C4-2B (cell line): ENCODE measurements around the gene CCDC91.

Experiments
- H3K27ac ChIP-seq: fragments of 450-650 bp; 2 replicates; pipeline ENCODE4 v1.5.1; 2017
- ZFX ChIP-seq: fragments of 450-650 bp; IDR thresholded peaks from 2 replicates; pipeline ENCODE4 v1.6.1; 2017
- TF ChIP-seq, protein P1 (sequence below): fragments of 450-650 bp; conservative IDR thresholded peaks from 2 replicates; pipeline ENCODE4 v1.5.1; 2017; ENCODE audit warnings: mild to moderate bottlenecking

Gene CCDC91

DNA sequence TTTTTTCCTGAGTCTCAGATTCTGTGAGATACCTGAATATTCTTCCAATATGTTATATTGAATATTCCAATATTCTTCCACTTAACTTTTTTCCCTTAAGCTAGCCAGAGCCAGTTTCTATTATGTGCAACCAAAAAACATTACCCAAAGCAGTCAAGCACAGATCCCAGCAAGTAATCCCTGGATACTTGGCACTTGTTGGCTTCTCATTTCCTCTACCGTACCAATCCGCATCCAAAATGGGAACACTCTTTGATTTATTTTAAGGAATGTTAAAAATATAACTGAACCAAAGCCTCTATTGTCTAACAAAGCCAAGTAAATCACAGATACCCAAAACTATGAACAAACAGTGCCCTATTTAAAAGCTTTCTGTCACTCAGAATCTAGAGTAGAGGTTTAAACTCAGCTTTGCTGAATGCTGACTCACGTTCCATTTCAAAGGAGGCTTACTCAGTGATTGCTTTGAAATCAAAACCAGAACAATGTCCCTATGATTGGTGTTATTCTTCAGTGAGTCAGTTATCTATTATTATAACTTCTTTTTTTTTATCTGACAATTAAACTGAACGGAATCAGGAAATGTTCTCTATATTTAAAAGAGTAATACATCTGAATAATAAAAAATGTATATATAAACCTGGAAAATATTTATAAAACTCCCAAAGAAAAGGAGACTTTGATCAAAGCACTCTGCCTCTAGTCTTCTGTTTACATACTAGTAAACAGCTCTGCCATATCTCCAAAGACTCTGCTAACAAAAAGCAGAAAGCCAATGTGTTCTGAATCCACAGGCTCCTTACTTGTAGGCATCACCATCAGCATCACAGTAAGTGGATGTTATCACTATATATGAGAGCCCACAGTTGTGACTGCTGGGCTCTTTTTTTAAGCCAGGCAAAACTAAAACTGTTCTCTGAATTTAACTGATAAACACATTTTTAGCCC, 360.8 kb downstream of the CCDC91 start:
- TF ChIP-seq ZFX, result no peak
- TF ChIP-seq, protein P1, sequence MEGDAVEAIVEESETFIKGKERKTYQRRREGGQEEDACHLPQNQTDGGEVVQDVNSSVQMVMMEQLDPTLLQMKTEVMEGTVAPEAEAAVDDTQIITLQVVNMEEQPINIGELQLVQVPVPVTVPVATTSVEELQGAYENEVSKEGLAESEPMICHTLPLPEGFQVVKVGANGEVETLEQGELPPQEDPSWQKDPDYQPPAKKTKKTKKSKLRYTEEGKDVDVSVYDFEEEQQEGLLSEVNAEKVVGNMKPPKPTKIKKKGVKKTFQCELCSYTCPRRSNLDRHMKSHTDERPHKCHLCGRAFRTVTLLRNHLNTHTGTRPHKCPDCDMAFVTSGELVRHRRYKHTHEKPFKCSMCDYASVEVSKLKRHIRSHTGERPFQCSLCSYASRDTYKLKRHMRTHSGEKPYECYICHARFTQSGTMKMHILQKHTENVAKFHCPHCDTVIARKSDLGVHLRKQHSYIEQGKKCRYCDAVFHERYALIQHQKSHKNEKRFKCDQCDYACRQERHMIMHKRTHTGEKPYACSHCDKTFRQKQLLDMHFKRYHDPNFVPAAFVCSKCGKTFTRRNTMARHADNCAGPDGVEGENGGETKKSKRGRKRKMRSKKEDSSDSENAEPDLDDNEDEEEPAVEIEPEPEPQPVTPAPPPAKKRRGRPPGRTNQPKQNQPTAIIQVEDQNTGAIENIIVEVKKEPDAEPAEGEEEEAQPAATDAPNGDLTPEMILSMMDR, result no peak
- H3K27ac ChIP-seq, result no peak overlapping the region

DNA sequence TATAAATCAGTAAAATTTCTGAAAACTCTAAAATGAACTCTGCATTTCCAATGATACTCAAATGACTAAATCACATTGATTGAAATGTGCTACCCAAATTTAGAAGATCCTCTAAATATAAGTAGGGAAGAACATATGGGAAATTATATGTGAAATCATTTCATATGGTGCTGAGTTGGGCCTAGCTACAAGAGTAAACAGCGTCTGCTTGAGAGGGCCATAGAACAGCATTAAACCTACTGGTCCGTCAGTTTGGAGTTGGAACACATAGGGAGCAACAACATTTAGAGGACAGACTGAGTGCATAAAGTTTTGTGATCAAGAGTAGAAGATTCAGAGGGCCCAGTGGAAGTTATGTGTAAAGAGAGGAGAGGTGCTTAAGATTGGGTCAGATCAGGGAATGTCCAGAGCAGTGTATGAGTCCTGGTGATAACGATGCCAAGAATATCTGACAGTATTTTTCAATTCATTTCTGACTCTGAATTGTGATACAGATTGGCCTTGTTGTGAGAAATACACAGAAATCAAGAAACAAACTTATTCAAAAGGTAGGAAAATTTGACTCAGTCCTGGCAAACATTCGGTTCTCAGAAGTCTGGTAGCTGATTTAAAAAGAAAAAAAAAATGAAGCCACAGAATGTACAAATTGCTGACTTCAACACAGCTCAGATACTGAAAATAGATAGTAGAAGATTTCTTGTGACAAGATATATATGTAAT, 362.2 kb downstream of the CCDC91 start:
- TF ChIP-seq, protein P1, result no peak
- no peak for TF ChIP-seq ZFX

DNA sequence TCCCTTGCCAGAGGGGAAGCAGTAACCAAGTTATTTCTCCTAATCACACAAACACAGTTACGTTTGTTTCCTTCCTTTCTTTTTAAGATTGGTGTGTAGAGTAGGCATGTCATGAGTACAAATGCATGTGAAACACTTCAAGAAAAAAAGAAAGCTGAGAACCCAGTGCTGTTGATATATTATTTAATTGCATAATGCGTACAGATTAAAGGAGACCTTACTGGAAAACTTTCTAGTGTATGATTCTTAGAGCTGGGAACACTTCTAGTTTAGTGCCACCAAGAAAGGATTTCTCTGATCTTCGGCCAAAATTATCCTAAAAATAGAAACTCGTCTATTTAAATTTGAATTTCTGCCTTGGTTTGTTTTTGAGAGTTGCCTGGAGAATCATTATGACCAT, 365.5 kb downstream of the CCDC91 start:
- no peak overlapping the region for H3K27ac ChIP-seq
- TF ChIP-seq ZFX, result no peak
- TF ChIP-seq, protein P1, result no peak

More for the DNA sequence above, 362.2 kb downstream of the CCDC91 start:
- no peak overlapping the region for H3K27ac ChIP-seq

DNA sequence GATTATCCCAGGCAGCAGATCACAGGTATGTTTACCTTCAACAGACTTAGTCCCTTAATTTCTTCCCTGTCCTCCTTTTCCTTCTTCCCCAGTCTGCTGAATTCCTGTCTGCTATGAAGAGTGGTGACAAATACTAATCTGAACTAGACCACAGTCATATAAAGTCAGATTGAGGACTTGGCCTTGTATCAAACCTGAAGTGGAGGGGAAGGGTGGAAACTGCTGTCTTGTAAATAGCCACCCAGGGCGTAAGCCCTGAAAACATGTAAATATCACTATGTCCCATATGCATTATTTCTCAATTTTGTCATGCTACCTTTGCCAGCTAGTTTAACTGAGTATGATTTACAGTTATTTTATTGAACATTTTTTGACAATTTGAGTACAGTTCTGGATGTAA, 368.0 kb downstream of the CCDC91 start:
- H3K27ac ChIP-seq, result no peak overlapping the region
- TF ChIP-seq ZFX, result no peak
- TF ChIP-seq, protein P1, result no peak

DNA sequence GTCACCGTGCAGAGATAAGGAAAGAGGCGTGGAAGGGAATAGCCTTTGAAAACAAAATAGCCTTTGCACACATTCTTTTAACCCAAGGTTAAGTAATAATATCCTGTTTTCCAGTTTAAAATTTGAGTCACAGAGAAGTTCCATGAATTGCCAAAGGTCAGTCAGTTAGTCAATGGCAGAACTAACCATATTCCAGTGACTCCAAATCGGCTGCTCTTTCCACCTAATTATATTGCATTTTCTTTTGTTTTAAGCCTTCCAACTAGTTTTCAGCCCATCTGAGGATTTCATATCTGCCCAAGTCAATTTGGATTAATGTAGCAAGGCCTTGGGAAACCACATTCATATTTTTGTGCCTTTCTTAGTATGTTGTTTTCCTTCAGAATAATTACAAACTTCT, 373.0 kb downstream of the CCDC91 start:
- TF ChIP-seq, protein P1, result no peak
- no peak for TF ChIP-seq ZFX
- H3K27ac ChIP-seq, result no peak overlapping the region

DNA sequence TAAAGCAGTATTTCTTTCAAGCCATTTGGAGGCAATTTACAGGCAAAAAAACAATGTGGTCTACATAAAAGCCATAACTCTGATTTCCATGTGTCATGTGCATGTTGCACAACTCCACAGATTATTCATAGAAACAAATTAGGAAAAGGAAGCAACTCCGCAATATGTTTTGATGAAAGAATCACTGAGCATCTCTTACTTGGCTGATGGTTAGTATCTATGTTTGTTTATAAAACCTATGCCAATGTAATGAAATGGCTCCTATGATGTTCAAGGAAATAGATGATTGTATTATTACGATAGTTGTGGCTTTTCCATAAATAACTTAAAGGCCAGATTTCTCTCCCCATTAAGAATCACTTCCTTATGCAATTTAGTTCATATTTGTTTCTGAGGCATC, 373.7 kb downstream of the CCDC91 start:
- TF ChIP-seq ZFX, result no peak
- TF ChIP-seq, protein P1, result no peak
- H3K27ac ChIP-seq, result no peak overlapping the region

DNA sequence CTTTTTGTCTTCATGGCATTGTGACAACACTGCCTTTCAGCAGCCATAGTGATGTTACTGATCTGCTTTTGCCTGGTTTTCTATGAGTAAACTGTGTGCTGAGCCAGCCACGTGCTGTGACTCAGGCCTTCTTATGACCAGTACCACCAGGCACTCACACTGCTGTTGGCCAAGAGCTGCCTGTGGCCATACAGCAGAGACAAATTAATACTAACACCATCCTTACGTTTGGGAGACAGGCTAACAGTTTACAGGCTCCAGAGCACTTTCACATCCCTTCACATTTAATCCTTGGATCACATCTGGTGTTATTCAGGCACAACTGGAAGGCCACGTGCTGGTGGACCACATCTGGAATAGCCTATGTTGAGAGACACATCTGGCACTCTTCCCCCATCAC, 377.9 kb downstream of the CCDC91 start:
- no peak overlapping the region for H3K27ac ChIP-seq
- no peak for TF ChIP-seq ZFX
- TF ChIP-seq, protein P1, result no peak
